GM13977 (cell line): Measurements from ENCODE around the gene IGF1R.

ENCODE experiments used
- DNase-seq: peaks from one replicate; pipeline ENCODE4 v3.0.0; 2012; ENCODE audit warnings: low spot score
- in situ Hi-C: fragments of 300-500 bp; cut with MboI; formaldehyde crosslinking; loops from one replicate; pipeline ENCODE4 v1.12.0; 2022; ENCODE audit warnings: low sequenced_read_pairs, low pct_unique_long_range_greater_than_20kb, mixed read lengths, inconsistent platforms; ENCODE audit not compliant: unreplicated experiment
- TF ChIP-seq, protein P1 (sequence below): IDR thresholded peaks from 2 replicates; pipeline ENCODE4 v1.5.1; 2012; ENCODE audit warnings: mild to moderate bottlenecking, control low read depth; ENCODE audit not compliant: insufficient read depth; ENCODE audit errors: extremely low read depth, missing control alignments

The IGF1R gene

DNA sequence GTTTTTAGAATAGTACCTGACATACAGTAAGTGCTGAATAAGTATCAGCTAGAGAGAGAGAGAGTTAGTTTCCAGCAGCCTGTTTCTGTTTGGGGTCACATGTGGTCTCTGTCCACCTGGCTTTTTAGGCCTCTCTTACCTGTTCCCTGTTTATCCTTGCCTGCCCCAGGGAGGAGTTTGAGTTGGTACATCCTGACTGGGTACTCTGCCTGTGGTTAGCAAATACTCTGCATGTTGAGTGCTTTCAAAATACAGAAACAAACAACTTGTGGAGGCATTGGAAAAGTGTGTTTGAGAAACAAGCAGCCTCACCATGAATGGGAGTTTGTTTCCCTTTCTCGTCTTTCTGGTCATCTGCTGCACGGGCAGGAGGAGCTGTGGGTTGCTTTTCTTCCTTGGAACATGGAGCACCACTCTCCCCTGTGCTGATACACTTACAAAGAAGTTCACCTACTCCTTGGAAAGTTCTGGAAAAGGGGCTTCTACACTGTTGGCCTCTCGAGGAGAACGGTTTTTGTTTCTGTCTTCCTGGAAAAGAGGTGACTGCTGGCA is 193.2 kb downstream of the IGF1R start:
- TF ChIP-seq, protein P1, sequence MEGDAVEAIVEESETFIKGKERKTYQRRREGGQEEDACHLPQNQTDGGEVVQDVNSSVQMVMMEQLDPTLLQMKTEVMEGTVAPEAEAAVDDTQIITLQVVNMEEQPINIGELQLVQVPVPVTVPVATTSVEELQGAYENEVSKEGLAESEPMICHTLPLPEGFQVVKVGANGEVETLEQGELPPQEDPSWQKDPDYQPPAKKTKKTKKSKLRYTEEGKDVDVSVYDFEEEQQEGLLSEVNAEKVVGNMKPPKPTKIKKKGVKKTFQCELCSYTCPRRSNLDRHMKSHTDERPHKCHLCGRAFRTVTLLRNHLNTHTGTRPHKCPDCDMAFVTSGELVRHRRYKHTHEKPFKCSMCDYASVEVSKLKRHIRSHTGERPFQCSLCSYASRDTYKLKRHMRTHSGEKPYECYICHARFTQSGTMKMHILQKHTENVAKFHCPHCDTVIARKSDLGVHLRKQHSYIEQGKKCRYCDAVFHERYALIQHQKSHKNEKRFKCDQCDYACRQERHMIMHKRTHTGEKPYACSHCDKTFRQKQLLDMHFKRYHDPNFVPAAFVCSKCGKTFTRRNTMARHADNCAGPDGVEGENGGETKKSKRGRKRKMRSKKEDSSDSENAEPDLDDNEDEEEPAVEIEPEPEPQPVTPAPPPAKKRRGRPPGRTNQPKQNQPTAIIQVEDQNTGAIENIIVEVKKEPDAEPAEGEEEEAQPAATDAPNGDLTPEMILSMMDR = no peak
- in situ Hi-C loops = no loop called here
- no peak for DNase-seq

DNA sequence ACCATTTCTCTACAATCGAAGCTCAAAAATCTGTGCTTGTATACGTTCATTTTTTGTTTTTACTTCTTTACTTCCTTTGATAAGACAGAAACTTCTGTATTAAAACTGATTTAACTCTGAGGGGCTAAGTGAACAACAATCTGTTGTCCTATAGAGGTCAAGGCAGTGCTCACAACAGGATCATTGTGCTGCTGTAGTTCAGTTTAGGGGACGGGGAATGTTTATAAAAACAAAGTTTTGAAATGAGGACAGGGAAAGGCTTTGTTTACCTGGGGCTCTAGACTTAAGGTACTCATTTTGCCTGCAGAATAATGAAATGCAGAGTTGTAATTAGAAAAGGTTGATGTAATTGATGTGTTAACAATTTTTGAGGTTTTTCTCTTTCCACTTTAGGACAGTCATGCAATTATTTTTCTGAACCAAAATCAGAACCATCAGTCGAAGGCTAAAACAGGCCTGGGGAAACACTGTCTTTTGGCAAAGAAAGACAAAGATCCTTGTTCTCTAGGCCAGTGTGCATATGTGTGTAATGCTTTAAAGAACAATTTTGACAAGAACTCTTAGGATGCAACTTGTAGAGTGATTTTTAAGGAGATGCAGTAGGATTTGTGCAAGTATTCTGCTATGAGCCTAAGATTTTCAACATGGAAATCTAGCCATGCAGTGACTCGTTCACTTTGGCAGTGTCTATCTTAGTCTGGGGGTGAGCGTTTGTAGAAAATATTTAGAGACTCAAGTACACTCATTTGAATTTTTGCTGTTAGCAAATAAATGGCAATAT is 194.0 kb downstream of the IGF1R start:
- in situ Hi-C loops = no loop called here
- TF ChIP-seq, protein P1 = no peak
- DNase-seq = no peak

DNA sequence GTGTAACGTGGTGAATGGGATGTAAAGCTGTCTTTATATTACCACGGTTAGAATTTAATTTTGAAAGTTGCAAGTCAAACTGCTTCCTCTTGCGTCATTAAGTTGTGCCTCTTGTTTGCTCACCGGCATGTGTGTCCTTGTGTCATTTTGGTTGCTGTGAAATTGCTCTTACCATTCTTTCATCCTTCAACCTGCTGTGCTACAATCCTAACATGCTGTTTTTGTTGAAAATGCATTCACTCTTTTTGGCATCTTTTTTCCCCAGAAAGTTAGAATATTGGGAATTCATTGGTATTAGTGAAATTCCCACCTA is 194.6 kb downstream of the IGF1R start:
- in situ Hi-C loops = no loop called here
- TF ChIP-seq, protein P1 = no peak
- no peak for DNase-seq

DNA sequence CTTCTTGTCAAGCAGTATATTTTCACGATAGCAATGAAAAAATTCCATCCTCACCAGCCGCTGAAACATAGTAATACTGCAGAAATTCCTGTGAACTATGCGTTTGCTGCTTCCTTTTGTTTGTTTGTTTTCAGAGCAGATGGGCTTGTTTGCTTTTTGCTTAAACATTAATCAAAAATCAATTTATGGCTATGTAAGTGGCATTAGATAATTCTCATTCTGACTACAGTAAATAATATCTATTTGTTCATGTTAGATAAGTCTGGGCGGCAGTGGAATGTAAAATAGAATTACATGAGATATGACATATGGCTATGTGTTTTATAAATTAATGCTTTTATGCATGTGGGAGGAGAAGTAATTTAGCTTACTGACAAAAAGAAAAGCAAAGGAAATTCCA is 195.5 kb downstream of the IGF1R start:
- no peak for DNase-seq
- in situ Hi-C loops = no loop called here
- TF ChIP-seq, protein P1 = no peak

DNA sequence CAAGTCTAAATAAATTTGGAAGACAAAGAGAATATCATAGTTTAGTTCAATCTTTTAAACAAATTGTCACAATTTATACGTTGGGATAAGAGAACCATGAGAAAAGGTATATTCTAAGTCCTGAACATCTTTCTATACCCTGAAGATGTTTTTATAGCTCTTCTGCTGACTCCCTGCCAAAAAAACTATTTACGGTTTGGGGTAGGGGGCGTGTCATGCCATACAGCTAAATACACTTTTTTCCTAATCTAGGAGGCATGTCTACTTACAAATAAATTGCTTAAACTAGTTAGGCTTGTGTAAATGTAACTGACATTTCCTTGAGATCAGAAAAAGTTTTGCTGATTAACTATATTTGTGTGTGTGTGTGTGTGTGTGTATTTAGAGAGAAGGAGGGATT is 195.9 kb downstream of the IGF1R start:
- TF ChIP-seq, protein P1 = no peak
- in situ Hi-C loops = no loop called here
- DNase-seq = no peak

DNA sequence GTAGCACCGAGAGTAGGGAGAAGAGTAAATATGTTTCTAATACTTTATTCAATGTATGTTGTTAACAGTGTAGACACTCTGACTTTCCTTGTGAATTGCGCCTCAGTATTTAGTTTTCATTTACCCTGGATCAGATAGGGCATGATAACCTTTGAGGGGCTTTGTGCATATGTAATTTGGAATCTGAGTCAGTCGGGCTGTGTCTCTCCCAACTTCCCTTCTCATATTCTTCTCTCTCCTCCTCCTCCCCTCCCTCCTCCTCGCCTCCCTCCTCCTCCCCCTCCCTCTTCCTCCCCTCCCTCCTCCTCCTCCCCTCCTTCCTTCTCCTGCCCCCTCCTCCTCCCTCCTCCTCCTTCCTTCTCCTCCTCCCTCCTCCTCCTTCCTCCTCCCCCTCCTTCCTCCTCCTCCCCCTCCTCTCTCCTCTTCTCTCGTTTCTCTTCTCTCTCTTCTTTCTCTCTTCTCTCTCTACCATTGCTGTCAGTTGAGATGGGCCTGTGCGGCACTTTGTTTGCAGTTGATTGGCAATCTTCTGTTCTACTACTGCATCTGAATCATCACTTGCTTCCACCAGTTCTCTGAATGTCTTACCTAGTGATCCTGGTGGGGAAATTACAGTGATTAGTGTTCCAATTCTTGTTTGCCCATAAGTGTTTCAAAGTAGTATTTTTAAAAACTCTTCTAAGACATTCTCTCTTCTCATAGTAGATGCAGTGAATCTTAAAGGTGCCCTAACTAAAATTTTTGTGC is 197.0 kb downstream of the IGF1R start:
- TF ChIP-seq, protein P1 = no peak
- in situ Hi-C loops = no loop called here
- DNase-seq = no peak
